GM13977 (cell line): ENCODE data around the gene SLC31A2.
"Not testable (repeated sequence)": the region's sequence is repeated elsewhere in the genome, so short reads cannot be mapped to it uniquely, and the experiment has no call there.

Source experiments
- DNase-seq: peaks from one replicate; pipeline ENCODE4 v3.0.0; 2012; ENCODE audit warnings: low spot score
- CTCF ChIP-seq: IDR thresholded peaks from 2 replicates; pipeline ENCODE4 v1.5.1; 2012; ENCODE audit warnings: mild to moderate bottlenecking, control low read depth; ENCODE audit not compliant: insufficient read depth; ENCODE audit errors: extremely low read depth, missing control alignments
- in situ Hi-C: fragments of 300-500 bp; cut with MboI; formaldehyde crosslinking; loops from one replicate; pipeline ENCODE4 v1.12.0; 2022; ENCODE audit warnings: low sequenced_read_pairs, low pct_unique_long_range_greater_than_20kb, mixed read lengths, inconsistent platforms; ENCODE audit not compliant: unreplicated experiment

SLC31A2 gene

DNA sequence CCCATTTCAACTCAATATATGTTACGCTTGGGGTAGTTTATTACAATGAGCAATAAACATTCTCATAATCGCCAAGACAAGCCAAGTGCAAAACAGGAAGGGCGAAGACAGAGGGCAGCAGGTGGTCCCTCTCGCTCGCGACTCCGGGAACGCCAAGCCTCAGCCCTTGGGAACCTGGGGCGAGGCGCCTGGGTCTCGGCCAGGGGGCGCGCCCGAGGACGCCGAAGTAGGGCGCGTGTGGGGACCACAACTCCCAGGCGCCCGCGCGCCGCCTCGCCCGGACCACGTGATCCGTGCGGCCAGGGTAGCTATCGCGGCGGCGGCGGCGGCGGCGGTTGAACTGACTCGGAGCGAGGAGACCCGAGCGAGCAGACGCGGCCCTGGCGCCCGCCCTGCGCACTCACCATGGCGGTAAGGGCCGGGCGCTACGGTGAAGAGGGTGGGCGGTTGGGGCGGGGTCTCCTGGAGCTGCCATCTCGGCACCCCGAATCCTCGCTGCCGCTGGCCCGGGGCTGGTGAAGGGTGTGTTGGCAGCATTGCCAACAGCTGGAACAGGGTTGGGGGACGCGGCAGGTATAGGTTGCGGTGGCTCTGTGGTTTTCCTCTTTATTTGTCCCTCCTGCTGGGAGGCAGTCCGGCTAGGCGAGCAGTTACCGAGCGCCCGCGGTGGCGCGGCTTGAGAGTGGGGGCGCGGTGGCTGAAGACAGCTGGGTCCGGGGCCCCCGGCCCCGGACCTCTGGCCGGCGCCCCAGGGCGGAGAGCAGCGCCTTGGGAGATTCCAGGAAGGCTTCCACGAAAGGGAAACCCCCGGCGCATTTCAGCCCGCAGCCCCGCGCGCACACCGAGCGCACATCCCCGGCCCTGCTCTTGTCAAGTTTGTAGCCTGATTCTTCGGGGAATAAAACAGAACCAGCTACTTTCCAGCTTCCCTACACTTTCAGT, at the start of gene SLC31A2:
Gene SLC31A2 (plus strand): TSS at position 338 of the 942 bp plus-strand sequence. CDS start 68 bp downstream, at position 406.
- TF ChIP-seq CTCF: peak; percentile 60
- in situ Hi-C loops: no loop called here
- peak; percentile 93 for DNase-seq

DNA sequence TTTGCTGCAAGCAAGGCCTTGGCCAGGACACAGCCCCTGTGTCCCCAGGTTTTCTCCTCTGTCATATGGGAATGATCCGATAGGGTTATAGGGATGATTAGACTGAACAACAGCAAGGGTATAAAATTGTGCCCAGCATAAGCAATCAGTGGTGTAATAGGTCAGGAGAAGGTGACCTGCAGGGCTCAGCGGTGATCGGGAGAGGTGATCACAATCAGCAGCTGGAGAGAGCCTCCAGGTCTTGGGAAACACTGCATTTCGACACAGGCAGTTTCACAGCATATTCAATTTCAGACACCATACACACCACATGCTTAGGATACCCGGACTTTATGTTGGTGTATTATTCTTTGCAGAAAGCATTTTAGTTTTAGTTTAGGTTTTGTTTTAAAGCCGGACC, 45.5 kb upstream of the SLC31A2 start:
- in situ Hi-C loops, DNase-seq: not testable (repeated sequence)

DNA sequence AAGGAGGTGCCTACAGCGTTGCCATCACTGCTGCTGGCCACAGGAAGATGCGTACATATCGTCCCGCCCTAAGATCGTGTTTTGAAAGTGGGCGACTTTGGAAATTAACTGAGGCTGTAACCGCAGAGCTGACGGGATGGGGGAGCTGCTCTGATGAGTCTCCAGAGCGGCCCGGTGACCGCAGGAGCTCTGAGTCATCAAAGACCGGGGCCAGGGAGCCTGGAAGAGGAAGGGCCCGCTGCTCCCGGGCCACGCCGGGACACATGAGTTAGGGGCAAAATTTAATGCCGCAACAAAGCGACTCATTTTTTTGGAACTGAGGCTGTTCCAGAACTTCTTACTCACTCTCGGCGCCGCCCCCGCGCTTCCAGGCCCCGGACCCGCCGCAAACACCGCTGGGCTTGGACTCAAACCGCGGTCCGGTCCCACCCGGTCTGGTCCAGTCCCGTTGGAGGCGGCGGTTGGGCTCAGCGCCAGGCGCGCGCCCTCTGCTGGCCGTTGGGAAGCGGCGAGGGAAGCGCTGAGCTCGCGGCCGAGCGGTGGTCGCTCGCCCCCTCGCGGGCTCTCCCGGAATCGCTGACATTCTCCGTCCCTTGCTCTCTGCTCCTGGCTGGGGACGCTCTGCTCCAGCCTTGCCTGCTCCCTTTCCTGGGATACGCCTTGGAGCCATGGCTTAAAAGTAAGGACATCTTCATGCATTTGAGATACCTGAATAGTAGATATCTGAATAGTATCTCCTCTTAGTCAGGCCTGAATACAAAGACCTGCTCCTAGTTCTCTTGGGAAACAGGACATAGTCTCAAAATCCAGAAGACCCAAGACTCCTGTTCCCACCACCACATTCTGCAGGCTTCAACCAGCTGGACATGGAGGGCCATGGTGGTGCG, 39.5 kb upstream of the SLC31A2 start:
- DNase-seq: peak; percentile 56
- in situ Hi-C loops: not testable (repeated sequence)
- TF ChIP-seq CTCF: peak; percentile 26

DNA sequence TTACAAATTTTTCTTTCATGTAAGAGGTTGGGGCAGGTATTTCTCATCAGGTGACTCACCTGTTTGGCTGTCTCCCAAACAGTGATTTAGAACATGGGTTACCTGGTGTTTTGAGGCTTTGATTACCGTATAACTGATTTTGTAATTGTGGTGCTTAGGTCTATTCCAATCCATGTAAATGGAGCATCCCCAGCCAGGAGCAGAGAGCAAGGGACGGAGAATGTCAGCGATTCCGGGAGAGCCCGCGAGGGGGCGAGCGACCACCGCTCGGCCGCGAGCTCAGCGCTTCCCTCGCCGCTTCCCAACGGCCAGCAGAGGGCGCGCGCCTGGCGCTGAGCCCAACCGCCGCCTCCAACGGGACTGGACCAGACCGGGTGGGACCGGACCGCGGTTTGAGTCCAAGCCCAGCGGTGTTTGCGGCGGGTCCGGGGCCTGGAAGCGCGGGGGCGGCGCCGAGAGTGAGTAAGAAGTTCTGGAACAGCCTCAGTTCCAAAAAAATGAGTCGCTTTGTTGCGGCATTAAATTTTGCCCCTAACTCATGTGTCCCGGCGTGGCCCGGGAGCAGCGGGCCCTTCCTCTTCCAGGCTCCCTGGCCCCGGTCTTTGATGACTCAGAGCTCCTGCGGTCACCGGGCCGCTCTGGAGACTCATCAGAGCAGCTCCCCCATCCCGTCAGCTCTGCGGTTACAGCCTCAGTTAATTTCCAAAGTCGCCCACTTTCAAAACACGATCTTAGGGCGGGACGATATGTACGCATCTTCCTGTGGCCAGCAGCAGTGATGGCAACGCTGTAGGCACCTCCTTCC, 37.9 kb upstream of the SLC31A2 start:
- in situ Hi-C loops: not testable (repeated sequence)
- DNase-seq: peak; percentile 54
- peak; percentile 8 for TF ChIP-seq CTCF

DNA sequence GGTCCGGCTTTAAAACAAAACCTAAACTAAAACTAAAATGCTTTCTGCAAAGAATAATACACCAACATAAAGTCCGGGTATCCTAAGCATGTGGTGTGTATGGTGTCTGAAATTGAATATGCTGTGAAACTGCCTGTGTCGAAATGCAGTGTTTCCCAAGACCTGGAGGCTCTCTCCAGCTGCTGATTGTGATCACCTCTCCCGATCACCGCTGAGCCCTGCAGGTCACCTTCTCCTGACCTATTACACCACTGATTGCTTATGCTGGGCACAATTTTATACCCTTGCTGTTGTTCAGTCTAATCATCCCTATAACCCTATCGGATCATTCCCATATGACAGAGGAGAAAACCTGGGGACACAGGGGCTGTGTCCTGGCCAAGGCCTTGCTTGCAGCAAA, 32.0 kb upstream of the SLC31A2 start:
- DNase-seq, in situ Hi-C loops: not testable (repeated sequence)

- no peak for DNase-seq
- in situ Hi-C loops: no loop called here
- TF ChIP-seq CTCF: no peak
Measured at GRCh38 chr9:113125386-113126035, 25.3 kb upstream of the SLC31A2 start.

DNA sequence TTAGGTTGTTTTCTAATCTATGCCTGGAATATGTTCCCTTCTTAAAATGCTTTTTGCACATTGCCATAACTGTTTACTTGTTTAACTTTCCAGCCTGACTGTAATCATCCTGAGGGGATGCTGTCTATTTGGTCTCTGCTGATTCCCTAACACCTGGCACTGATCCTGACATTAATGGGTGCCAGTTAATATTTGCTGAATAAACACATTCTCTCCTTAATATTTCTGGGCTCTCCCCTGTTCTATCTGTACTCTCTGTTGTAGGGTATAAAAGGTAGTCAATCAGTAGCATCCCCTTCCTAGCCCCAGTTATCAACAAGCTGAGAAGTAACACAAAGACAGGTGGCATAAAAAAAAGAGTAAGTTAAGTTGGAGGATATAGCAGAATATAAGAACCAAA, 21.3 kb upstream of the SLC31A2 start:
- TF ChIP-seq CTCF: no peak
- in situ Hi-C loops: no loop called here
- DNase-seq: no peak
